IMR-90 (cell line): ENCODE data around the gene ZMIZ1. TPM values are rescaled to one million over a fixed set of nuclear protein-coding genes. Genes with fewer than 3 reads are reported as not detected.

ENCODE experiments used
- ATAC-seq: fragments of 200-7000 bp; cut with Tn5 transposase; 2 replicates; pipeline ENCODE4 v1.9.1; 2020; ENCODE audit warnings: low read depth, mild to moderate bottlenecking, moderate library complexity
- BruUV-seq: library from RNA; stranded (reverse); fragments of 400-500 nt; replicated peaks from 2 replicates; lab custom pipeline; 2021; lab: Mats Ljungman, UMichigan
- CTCF ChIA-PET: fragments of 300-600 bp; formaldehyde crosslinking; extraction: SDS; loops from one replicate; lab custom pipeline; 2021; ENCODE audit warnings: antibody characterized with exemption; lab: Yijun Ruan, JAX
- POLR2A ChIA-PET: fragments of 300-600 bp; sonication (Branson Sonifier 250); formaldehyde crosslinking; loops from one replicate; lab custom pipeline; 2022; ENCODE audit warnings: antibody characterized with exemption; ENCODE audit not compliant: unreplicated experiment; lab: Charles Lee
- DNase-seq: peaks from one replicate; pipeline ENCODE4 v3.0.0; 2013
- H2AFZ ChIP-seq: replicated peaks from 2 replicates; pipeline ENCODE3; 2013; ENCODE audit warnings: low read length, mild to moderate bottlenecking; ENCODE audit not compliant: poor library complexity
- H2AK5ac ChIP-seq: 2 replicates; pipeline ENCODE4 v1.6.1; 2013; ENCODE audit warnings: low read depth, low read length, inconsistent platforms
- H2AK9ac ChIP-seq: replicated peaks from 2 replicates; pipeline ENCODE3; 2013; ENCODE audit warnings: mild to moderate bottlenecking, low read depth, low read length, moderate library complexity; ENCODE audit not compliant: poor library complexity
- H2BK120ac ChIP-seq: 2 replicates; pipeline ENCODE4 v1.6.1; 2013; ENCODE audit warnings: low read depth, low read length, inconsistent platforms
- H2BK15ac ChIP-seq: 3 replicates; pipeline ENCODE4 v1.6.1; 2013; ENCODE audit warnings: low read depth, low read length, inconsistent platforms
- H2BK20ac ChIP-seq: 2 replicates; pipeline ENCODE4 v1.6.1; 2013; ENCODE audit warnings: low read depth, mild to moderate bottlenecking, inconsistent platforms, low read length, moderate library complexity
- H2BK5ac ChIP-seq: 2 replicates; pipeline ENCODE4 v1.6.1; 2013; ENCODE audit warnings: mild to moderate bottlenecking, low read depth, low read length, inconsistent platforms; ENCODE audit not compliant: poor library complexity, severe bottlenecking
- H3K14ac ChIP-seq: replicated peaks from 2 replicates; pipeline ENCODE4 v1.6.1; 2013; ENCODE audit warnings: low read depth, low read length, inconsistent platforms
- H3K18ac ChIP-seq: 2 replicates; pipeline ENCODE4 v1.6.1; 2013; ENCODE audit warnings: low read depth, low read length, control low read depth
- H3K23ac ChIP-seq: 2 replicates; pipeline ENCODE4 v1.6.1; 2013; ENCODE audit warnings: low read depth, low read length, inconsistent platforms
- H3K27ac ChIP-seq: 2 replicates; pipeline ENCODE4 v1.5.1; 2013; ENCODE audit warnings: mild to moderate bottlenecking, control low read depth, low read length; ENCODE audit not compliant: insufficient read depth
- H3K27me3 ChIP-seq: 2 replicates; pipeline ENCODE4 v1.6.1; 2013; ENCODE audit warnings: low read length; ENCODE audit not compliant: control insufficient read depth, insufficient read depth
- H3K36me3 ChIP-seq: 2 replicates; pipeline ENCODE4 v1.6.1; 2013; ENCODE audit warnings: low read length, mixed read lengths; ENCODE audit not compliant: control insufficient read depth, insufficient read depth
- H3K4ac ChIP-seq: 2 replicates; pipeline ENCODE4 v1.6.1; 2013; ENCODE audit warnings: low read depth, low read length, inconsistent platforms
- H3K4me1 ChIP-seq: 2 replicates; pipeline ENCODE4 v1.6.1; 2013; ENCODE audit warnings: low read length, mixed read lengths; ENCODE audit not compliant: control insufficient read depth, insufficient read depth
- H3K4me2 ChIP-seq: 2 replicates; pipeline ENCODE4 v1.6.1; 2013; ENCODE audit warnings: low read depth, mild to moderate bottlenecking, control low read depth, low read length, moderate library complexity
- H3K4me3 ChIP-seq: 2 replicates; pipeline ENCODE4 v1.5.1; 2013; ENCODE audit warnings: low read depth, mild to moderate bottlenecking, control low read depth, low read length, moderate library complexity; ENCODE audit not compliant: insufficient read depth
- H3K56ac ChIP-seq: 2 replicates; pipeline ENCODE4 v1.6.1; 2013; ENCODE audit warnings: low read length, inconsistent platforms; ENCODE audit not compliant: insufficient read depth; ENCODE audit errors: extremely low read depth
- H3K79me1 ChIP-seq, 2 experiments: 2 replicates each; pipeline ENCODE4 v1.6.1; 2013; ENCODE audit warnings: low read length in 2 of 2, inconsistent platforms in 1 of 2, low read depth in 1 of 2
- H3K9ac ChIP-seq: 2 replicates; pipeline ENCODE4 v1.6.1; 2013; ENCODE audit warnings: low read depth, low read length, control low read depth
- H3K9me1 ChIP-seq: 2 replicates; pipeline ENCODE4 v1.6.1; 2013; ENCODE audit warnings: low read length, inconsistent platforms; ENCODE audit not compliant: insufficient read depth
- H3K9me3 ChIP-seq: 2 replicates; pipeline ENCODE4 v1.6.1; 2013; ENCODE audit warnings: low read length; ENCODE audit not compliant: control insufficient read depth, insufficient read depth
- H4K20me1 ChIP-seq: 2 replicates; pipeline ENCODE4 v1.6.1; 2013; ENCODE audit warnings: low read length, inconsistent platforms; ENCODE audit not compliant: insufficient read depth
- H4K5ac ChIP-seq: 2 replicates; pipeline ENCODE4 v1.6.1; 2013; ENCODE audit warnings: mild to moderate bottlenecking, low read depth, low read length, control low read depth
- H4K8ac ChIP-seq, 2 experiments: 2 replicates each; pipeline ENCODE4 v1.6.1; 2013; ENCODE audit warnings: low read depth in 2 of 2, low read length in 2 of 2, control low read depth in 1 of 2, inconsistent platforms in 1 of 2
- H4K91ac ChIP-seq: 2 replicates; pipeline ENCODE4 v1.6.1; 2013; ENCODE audit warnings: low read depth, low read length, inconsistent platforms; ENCODE audit not compliant: insufficient read depth
- BHLHE40 ChIP-seq: fragments of 150-350 bp; IDR thresholded peaks from 2 replicates; pipeline ENCODE4 v1.6.1; 2016; ENCODE audit warnings: mild to moderate bottlenecking, low read depth, low read length
- MAZ ChIP-seq: IDR thresholded peaks from 2 replicates; pipeline ENCODE4 v1.6.1; 2012; ENCODE audit warnings: low read depth, mild to moderate bottlenecking, low read length, improper control_type of control experiment, moderate library complexity, borderline replicate concordance
- USF2 ChIP-seq: fragments of 150-350 bp; IDR thresholded peaks from 2 replicates; pipeline ENCODE4 v1.6.1; 2017; ENCODE audit warnings: mild to moderate bottlenecking, antibody characterized with exemption, low read length, low read depth
- WGBS, 2 experiments: methylation state at CpG; one replicate each; pipeline versions ENCODE4 v1.1.5 to v1.1.7; 2013; ENCODE audit warnings: missing lambda C conversion rate in 2 of 2; ENCODE audit not compliant: insufficient read length in 1 of 2; ENCODE audit errors: extremely low coverage in 2 of 2; 5-methylcytosine and 5-hydroxymethylcytosine counted together
- dilution Hi-C: fragments of 300-500 bp; cut with HindIII; formaldehyde crosslinking; loops from one replicate; pipeline ENCODE4 v1.14.3; 2018; ENCODE audit warnings: low sequenced_read_pairs; ENCODE audit not compliant: unreplicated experiment
- in situ Hi-C: fragments of 300-500 bp; cut with MboI; formaldehyde crosslinking; loops from 3 replicates; pipeline ENCODE4 v1.14.3; 2019; ENCODE audit warnings: low sequenced_read_pairs, inconsistent platforms, mixed read lengths
- intact Hi-C: fragments of 100-400 bp; cut with micrococcal nuclease; formaldehyde crosslinking; loops from 2 replicates; pipeline ENCODE4 v1.10.0; 2022
- polyA plus RNA-seq, 3 experiments: library from polyadenylated mRNA; depleted of rRNA; stranded (reverse); fragments of >200 nt; gene quantifications; 2 replicates each; pipeline ENCODE4 v1.2.3, GENCODE V29; 2012; ENCODE audit warnings: low replicate concordance in 1 of 3
- total RNA-seq: library from RNA; depleted of rRNA; stranded (reverse); fragments of >200 nt; gene quantifications from 2 replicates; pipeline ENCODE4 v1.2.3, GENCODE V29; 2012

The ZMIZ1 gene
- total and polyA plus RNA-seq, 2 of the 4 experiments (the other 2 are of a cell fraction) = 6.6 to 48.7 TPM

- Histone ChIP-seq H3K36me3 (no peaks in the 10 kb centered on the region), H4K8ac (no peak overlapping the region), H3K79me1 (no peaks in the 10 kb centered on the region; a peak in 1 of 4 replicates), H2BK120ac (peak overlapping the region; percentile 46; the same call in 1 of the 2 replicates), H3K4ac (peak overlapping the region; percentile 47), H3K27me3 (no peaks in the 10 kb centered on the region), H3K27ac (no peak overlapping the region), H3K4me1 (peaks cover 6% of the 10 kb centered on the region; the same call in 1 of the 2 replicates), H2BK5ac (no peak overlapping the region), H3K18ac (no peak overlapping the region), H3K14ac (peak overlapping the region; percentile 45; the same call in 1 of the 2 replicates), H4K5ac (no peak overlapping the region; the same call in 1 of the 2 replicates), H2AK9ac (peak overlapping the region; percentile 76), H2BK15ac (peak overlapping the region; percentile 42; the same call in 1 of the 3 replicates), H4K20me1 (no peaks in the 10 kb centered on the region), H2BK20ac (peak overlapping the region; percentile 82; the same call in 1 of the 2 replicates), H2AFZ (peak overlapping the region; percentile 54), H2AK5ac (peak overlapping the region; percentile 88), H3K23ac (no peak overlapping the region), H4K91ac (peak overlapping the region; percentile 62), H3K4me3 (no peak overlapping the region), H3K9me3 (no peaks in the 10 kb centered on the region), H3K9ac (no peak overlapping the region), H3K9me1 (peaks cover 17% of the 10 kb centered on the region), H3K56ac (no peak overlapping the region), H3K4me2 (no peak overlapping the region)
- peak; percentile 70 for DNase-seq
- dilution Hi-C loops = no loop called here
- peak; percentile 63; the same call in 1 of the 2 replicates for TF ChIP-seq BHLHE40
- 0 out of 2 replicates have a peak, but pooled peaks have one; percentile 35 for TF ChIP-seq USF2
- no peak for TF ChIP-seq MAZ
- no TSS peak for BruUV-seq
- POLR2A ChIA-PET = no interaction called here
- intact Hi-C loops = no loop called here
- WGBS, 2 experiments = 93% methylated on average over 8 of the region's 14 CpGs; no CpG with 5 or more reads in 1 of the 2 experiments
- ATAC-seq = no peak
- in situ Hi-C loops = no loop called here
- CTCF ChIA-PET = no interaction called here
Measured at GRCh38 chr10:79328737-79329504, 260.2 kb downstream of the ZMIZ1 start.
